ENCODE results near the gene OTUB2. TPM values are rescaled to one million over a fixed set of nuclear protein-coding genes. Genes with fewer than 3 reads are reported as not detected.

Gene OTUB2
- total RNA-seq, 1 experiment from 2014 or later: 0.55 TPM

- no peak overlapping the region for H3K4me2 ChIP-seq
- no peaks in the 10 kb centered on the region for H3F3A ChIP-seq (ENCODE audit: insufficient read depth, low read depth)
- ChIA-PET CTCF (no interaction called here), POLR2A (ENCODE audit: unreplicated experiment) (no interaction called here)
- H4K20me1 ChIP-seq (ENCODE audit: insufficient read depth): no peaks in the 10 kb centered on the region
- H3K36me3 ChIP-seq (ENCODE audit: low read depth): no peaks in the 10 kb centered on the region
- BruUV-seq (replicated peaks): no TSS peak
- H3K9me3 ChIP-seq (ENCODE audit: insufficient read depth, low read depth): no peaks in the 10 kb centered on the region
- H3K4me1 ChIP-seq (replicated peaks; ENCODE audit: insufficient read depth): no peaks in the 10 kb centered on the region
- H3K27me3 ChIP-seq (ENCODE audit: insufficient read depth, low read depth): no peaks in the 10 kb centered on the region
- no peaks in the 10 kb centered on the region for H3K9me2 ChIP-seq (ENCODE audit: insufficient read depth)
- no peak for DNase-seq
- intact Hi-C loops (cut with micrococcal nuclease; ENCODE audit: unreplicated experiment): no loop called here
- H3K27ac ChIP-seq: no peak overlapping the region
- TF ChIP-seq, protein P1, sequence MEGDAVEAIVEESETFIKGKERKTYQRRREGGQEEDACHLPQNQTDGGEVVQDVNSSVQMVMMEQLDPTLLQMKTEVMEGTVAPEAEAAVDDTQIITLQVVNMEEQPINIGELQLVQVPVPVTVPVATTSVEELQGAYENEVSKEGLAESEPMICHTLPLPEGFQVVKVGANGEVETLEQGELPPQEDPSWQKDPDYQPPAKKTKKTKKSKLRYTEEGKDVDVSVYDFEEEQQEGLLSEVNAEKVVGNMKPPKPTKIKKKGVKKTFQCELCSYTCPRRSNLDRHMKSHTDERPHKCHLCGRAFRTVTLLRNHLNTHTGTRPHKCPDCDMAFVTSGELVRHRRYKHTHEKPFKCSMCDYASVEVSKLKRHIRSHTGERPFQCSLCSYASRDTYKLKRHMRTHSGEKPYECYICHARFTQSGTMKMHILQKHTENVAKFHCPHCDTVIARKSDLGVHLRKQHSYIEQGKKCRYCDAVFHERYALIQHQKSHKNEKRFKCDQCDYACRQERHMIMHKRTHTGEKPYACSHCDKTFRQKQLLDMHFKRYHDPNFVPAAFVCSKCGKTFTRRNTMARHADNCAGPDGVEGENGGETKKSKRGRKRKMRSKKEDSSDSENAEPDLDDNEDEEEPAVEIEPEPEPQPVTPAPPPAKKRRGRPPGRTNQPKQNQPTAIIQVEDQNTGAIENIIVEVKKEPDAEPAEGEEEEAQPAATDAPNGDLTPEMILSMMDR (conservative IDR thresholded peaks at IDR 0.05): no peak
- no peak for TF ChIP-seq EZH2 (IDR thresholded peaks at IDR 0.05; ENCODE audit: low read depth)
- no peaks in the 10 kb centered on the region for H3K79me2 ChIP-seq (ENCODE audit: low read depth)
- no peak overlapping the region for H3K4me3 ChIP-seq
- H2AFZ ChIP-seq: no peak overlapping the region
Observed at GRCh38 chr14:94089479-94089878, 63.3 kb downstream of the OTUB2 start.

GRCh38 chr14:94093418-94093817 is 67.3 kb downstream of the OTUB2 start:
- ChIA-PET POLR2A (ENCODE audit: unreplicated experiment) (no interaction called here), CTCF (interaction anchor here (0.6 kb wide), 1 partner anchor 39 kb away, joined by 3 read pairs; no protein-coding TSS in a partner anchor)

GRCh38 chr14:94097091-94097490 is 71.0 kb downstream of the OTUB2 start:
- Histone ChIP-seq H2AFZ (no peak overlapping the region), H3K4me2 (no peak overlapping the region), H3K27me3 (ENCODE audit: insufficient read depth, low read depth) (no peaks in the 10 kb centered on the region), H3K27ac (no peak overlapping the region), H4K20me1 (ENCODE audit: insufficient read depth) (no peaks in the 10 kb centered on the region), H3F3A (ENCODE audit: insufficient read depth, low read depth) (no peaks in the 10 kb centered on the region), H3K36me3 (ENCODE audit: low read depth) (no peaks in the 10 kb centered on the region), H3K9me2 (ENCODE audit: insufficient read depth) (no peaks in the 10 kb centered on the region), H3K9me3 (ENCODE audit: insufficient read depth, low read depth) (no peaks in the 10 kb centered on the region), H3K4me1 (replicated peaks; ENCODE audit: insufficient read depth) (no peaks in the 10 kb centered on the region), H3K79me2 (ENCODE audit: low read depth) (no peaks in the 10 kb centered on the region), H3K4me3 (no peak overlapping the region)
- TF ChIP-seq EZH2 (IDR thresholded peaks at IDR 0.05; ENCODE audit: low read depth): no peak
- TF ChIP-seq, protein P1 (conservative IDR thresholded peaks at IDR 0.05): no peak
- DNase-seq: no peak
- no TSS peak for BruUV-seq (replicated peaks)
- ChIA-PET CTCF (no interaction called here), POLR2A (ENCODE audit: unreplicated experiment) (no interaction called here)
- intact Hi-C loops (cut with micrococcal nuclease; ENCODE audit: unreplicated experiment): no loop called here

More at GRCh38 chr14:94093418-94093817, 67.3 kb downstream of the OTUB2 start:
- Histone ChIP-seq H3K79me2 (ENCODE audit: low read depth) (no peaks in the 10 kb centered on the region), H3K9me3 (ENCODE audit: insufficient read depth, low read depth) (no peaks in the 10 kb centered on the region), H3K27ac (no peak overlapping the region), H3F3A (ENCODE audit: insufficient read depth, low read depth) (no peaks in the 10 kb centered on the region), H3K27me3 (ENCODE audit: insufficient read depth, low read depth) (no peaks in the 10 kb centered on the region), H2AFZ (no peak overlapping the region), H3K9me2 (ENCODE audit: insufficient read depth) (no peaks in the 10 kb centered on the region), H4K20me1 (ENCODE audit: insufficient read depth) (no peaks in the 10 kb centered on the region), H3K36me3 (ENCODE audit: low read depth) (no peaks in the 10 kb centered on the region), H3K4me3 (no peak overlapping the region), H3K4me2 (no peak overlapping the region), H3K4me1 (replicated peaks; ENCODE audit: insufficient read depth) (no peaks in the 10 kb centered on the region)
- intact Hi-C loops (cut with micrococcal nuclease; ENCODE audit: unreplicated experiment): no loop called here
- DNase-seq: no peak
- BruUV-seq (replicated peaks): no TSS peak
- TF ChIP-seq, protein P1 (conservative IDR thresholded peaks at IDR 0.05): no peak
- TF ChIP-seq EZH2 (IDR thresholded peaks at IDR 0.05; ENCODE audit: low read depth): no peak

Other genes with a start within 250 kb of the OTUB2 start
- not detected in 2 replicates for gene PRIMA1, start 237.9 kb upstream of the OTUB2 start, total RNA-seq (2021)
- not detected in 2 replicates for gene FAM181A, start 99.0 kb upstream of the OTUB2 start, total RNA-seq (2021)
- gene ASB2, start 49.8 kb upstream of the OTUB2 start, total RNA-seq (2021): not detected in 2 replicates
- gene CCDC197, start 29.0 kb upstream of the OTUB2 start, total RNA-seq (2021): not detected in 2 replicates
- 25.6 and 40.4 TPM in 2 replicates for gene DDX24, start 54.9 kb downstream of the OTUB2 start, total RNA-seq (2021)
- gene IFI27L1, start 55.0 kb downstream of the OTUB2 start, total RNA-seq (2021): 9.7 and 13.2 TPM in 2 replicates
- 0.83 and 1.1 TPM in 2 replicates for gene IFI27, start 84.4 kb downstream of the OTUB2 start, total RNA-seq (2021)
- gene IFI27L2, start 103.3 kb downstream of the OTUB2 start, total RNA-seq (2021): 5.4 and 5.6 TPM in 2 replicates
- not detected in 2 replicates for gene PPP4R4, start 148.0 kb downstream of the OTUB2 start, total RNA-seq (2021)